ENCODE data around the gene CEPT1. TPM values are rescaled to one million over a fixed set of nuclear protein-coding genes. Genes with fewer than 3 reads are reported as not detected.
"Not testable (repeated sequence)": the region's sequence is repeated elsewhere in the genome, so short reads cannot be mapped to it uniquely, and the experiment has no call there.

CEPT1 gene
- total RNA-seq (2012; rRNA removed) (27.4 and 42.8 TPM in 2 replicates), polyA plus RNA-seq (2012; rRNA removed) (10.3 and 13.3 TPM in 2 replicates), Bru-seq, nascent RNA (percentile 75 among the genes with signal in this experiment), BruChase-seq, experiment 1, labeled RNA remaining after a 6-hour chase (percentile 74 among the genes with signal in this experiment), BruChase-seq, experiment 2, labeled RNA remaining after a 2-hour chase (percentile 83 among the genes with signal in this experiment)
- polyA plus RNA-seq (2012; cell fraction: cytosol; rRNA removed), result 1.7 and 2.0 TPM in 2 replicates
- 4.0 and 30.8 TPM in 2 replicates for polyA plus RNA-seq (2012; cell fraction: nucleus; rRNA removed; ENCODE audit: low replicate concordance)
- long read RNA-seq, transcript CEPT1-201 (9 exons, 2,198 nt), result major isoform, 19 of 29 reads
- long read RNA-seq, partial matches to known transcripts, result 2 of 29 reads
- long read RNA-seq, other reads (novel, unspliced or antisense), result 6 of 29 reads

GRCh38 chr1:111139956-111140679, at the start of gene CEPT1, which contains the start of gene DRAM2:
TSS of gene CEPT1 (plus strand) at chr1:111140223. CDS start at chr1:111147715, 7,492 bp downstream.
TSS of gene DRAM2 (minus strand) at chr1:111140093. CDS start at chr1:111131554, 8,539 bp downstream.
- H3K56ac ChIP-seq (ENCODE audit: extremely low read depth, insufficient read depth, low read length), result peak within 1 kb of the TSS; percentile 93
- H3K27ac ChIP-seq (ENCODE audit: insufficient read depth, low read length), result peak within 1 kb of the TSS; percentile 88
- peak within 1 kb of the TSS; percentile 93 for H3K4ac ChIP-seq (ENCODE audit: low read depth, low read length)
- H2BK15ac ChIP-seq (ENCODE audit: low read depth, low read length), result peak within 1 kb of the TSS; percentile 38; the same call in 2 of the 3 replicates
- dilution Hi-C loops (cut with HindIII; ENCODE audit: low sequenced_read_pairs, unreplicated experiment) (no loop called here), in situ Hi-C loops (cut with MboI; ENCODE audit: low sequenced_read_pairs) (no loop called here), intact Hi-C loops (cut with micrococcal nuclease) (loop anchor here (2.0 to 10.0 kb wide), 5 partner anchors 21 to 205 kb away; no protein-coding TSS in a partner anchor)
- H2BK5ac ChIP-seq (ENCODE audit: low read depth, low read length, poor library complexity, severe bottlenecking), result peak within 1 kb of the TSS; percentile 96
- H3K23ac ChIP-seq (ENCODE audit: low read depth, low read length), result peak within 1 kb of the TSS; percentile 99
- peak within 1 kb of the TSS; percentile 94 for H3K4me2 ChIP-seq (ENCODE audit: low read depth, low read length)
- H2BK20ac ChIP-seq (ENCODE audit: low read depth, low read length), result peak within 1 kb of the TSS; percentile 69
- DNase-seq (peak; percentile 96), ATAC-seq (ENCODE audit: low read depth) (peak; percentile 87)
- peak within 1 kb of the TSS; percentile 43 to 95 for H4K8ac ChIP-seq (ENCODE audit: low read depth in 2 of 2, low read length in 2 of 2)
- peak within 1 kb of the TSS; percentile 89 for H4K5ac ChIP-seq (ENCODE audit: low read depth, low read length)
- no peaks in the 10 kb centered on the region for H3K27me3 ChIP-seq (ENCODE audit: control insufficient read depth, insufficient read depth, low read length)
- ChIA-PET POLR2A (ENCODE audit: unreplicated experiment) (no interaction called here), CTCF (no interaction called here)
- TF ChIP-seq MXI1 (IDR thresholded peaks at IDR 0.05; ENCODE audit: borderline replicate concordance, low read depth, low read length) (peak; percentile 40; the same call in 1 of the 2 replicates), POLR2A (IDR thresholded peaks at IDR 0.05; ENCODE audit: low read depth, low read length) (no peak)
- peak within 1 kb of the TSS; percentile 100 for H2AFZ ChIP-seq (replicated peaks; ENCODE audit: low read length, poor library complexity)
- peaks cover 2% of the 10 kb centered on the region for H3K4me1 ChIP-seq (ENCODE audit: control insufficient read depth, insufficient read depth, low read length)
- peak within 1 kb of the TSS; percentile 36; the same call in 1 of the 2 replicates for H2AK5ac ChIP-seq (ENCODE audit: low read depth, low read length)
- 0 out of 2 replicates have a peak, but pooled peaks cover 6% of the 10 kb centered on the region for H4K20me1 ChIP-seq (ENCODE audit: insufficient read depth, low read length)
- H3K18ac ChIP-seq (ENCODE audit: low read depth, low read length), result peak within 1 kb of the TSS; percentile 95
- H3K9me3 ChIP-seq (ENCODE audit: control insufficient read depth, insufficient read depth, low read length), result no peaks in the 10 kb centered on the region
- peak within 1 kb of the TSS; percentile 63 for H2AK9ac ChIP-seq (replicated peaks; ENCODE audit: low read depth, low read length, poor library complexity)
- BruUV-seq (replicated peaks), result no TSS peak
- peak within 1 kb of the TSS; percentile 98 for H3K14ac ChIP-seq (replicated peaks; ENCODE audit: low read depth, low read length)
- H3K79me1 ChIP-seq (ENCODE audit: low read depth in 1 of 2, low read length in 2 of 2), result peaks cover 3 to 44% of the 10 kb centered on the region in 2 experiments; a peak in 2 of 4 replicates
- no peaks in the 10 kb centered on the region for H3K9me1 ChIP-seq (ENCODE audit: insufficient read depth, low read length)
- H3K36me3 ChIP-seq (ENCODE audit: control insufficient read depth, insufficient read depth, low read length), result peaks cover under 1% of the 10 kb centered on the region; the same call in 1 of the 2 replicates
- 0% methylated on average over 28 of the region's 68 CpGs; no CpG with 5 or more reads in 1 of the 2 experiments for whole genome bisulfite sequencing, 2 experiments (ENCODE audit: extremely low coverage in 2 of 2, insufficient read length in 1 of 2)
- H4K91ac ChIP-seq (ENCODE audit: insufficient read depth, low read depth, low read length), result peak within 1 kb of the TSS; percentile 92
- peak within 1 kb of the TSS; percentile 79 for H2BK120ac ChIP-seq (ENCODE audit: low read depth, low read length)
- peak within 1 kb of the TSS; percentile 96 for H3K9ac ChIP-seq (ENCODE audit: low read depth, low read length)
- H3K4me3 ChIP-seq (ENCODE audit: insufficient read depth, low read depth, low read length), result peak within 1 kb of the TSS; percentile 77

DNA sequence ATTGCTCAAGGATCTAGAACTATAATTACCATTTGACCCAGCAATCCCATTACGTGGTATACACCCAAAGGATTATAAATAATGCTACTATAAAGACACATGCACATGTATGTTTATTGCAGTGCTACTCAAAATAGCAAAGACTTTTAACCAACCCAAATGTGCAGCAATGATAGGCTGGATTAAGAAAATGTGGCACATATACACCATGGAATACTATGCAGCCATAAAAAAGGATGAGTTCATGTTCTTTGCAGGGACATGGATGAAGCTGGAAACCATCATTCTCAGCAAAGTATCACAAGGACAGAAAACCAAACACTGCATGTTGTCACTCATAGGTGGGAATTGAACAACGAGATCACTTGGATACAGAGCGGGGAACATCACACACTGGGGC, 44.6 kb upstream of the CEPT1 start:
- H3K9me3 ChIP-seq (ENCODE audit: control insufficient read depth, insufficient read depth, low read length); H3K9ac ChIP-seq (ENCODE audit: low read depth, low read length); H3K9me1 ChIP-seq (ENCODE audit: insufficient read depth, low read length); H3K27ac ChIP-seq (ENCODE audit: insufficient read depth, low read length); H3K56ac ChIP-seq (ENCODE audit: extremely low read depth, insufficient read depth, low read length); H4K8ac ChIP-seq (ENCODE audit: low read depth in 2 of 2, low read length in 2 of 2); CTCF ChIA-PET; H3K4me1 ChIP-seq (ENCODE audit: control insufficient read depth, insufficient read depth, low read length); H3K4me2 ChIP-seq (ENCODE audit: low read depth, low read length); H3K18ac ChIP-seq (ENCODE audit: low read depth, low read length); H2BK5ac ChIP-seq (ENCODE audit: low read depth, low read length, poor library complexity, severe bottlenecking); H2AK9ac ChIP-seq (replicated peaks; ENCODE audit: low read depth, low read length, poor library complexity); H3K79me1 ChIP-seq (ENCODE audit: low read depth in 1 of 2, low read length in 2 of 2); H2BK120ac ChIP-seq (ENCODE audit: low read depth, low read length); dilution Hi-C loops (cut with HindIII; ENCODE audit: low sequenced_read_pairs, unreplicated experiment); intact Hi-C loops (cut with micrococcal nuclease); H2BK15ac ChIP-seq (ENCODE audit: low read depth, low read length); DNase-seq; H4K5ac ChIP-seq (ENCODE audit: low read depth, low read length); H3K4ac ChIP-seq (ENCODE audit: low read depth, low read length); BruUV-seq (replicated peaks); H3K23ac ChIP-seq (ENCODE audit: low read depth, low read length); H3K27me3 ChIP-seq (ENCODE audit: control insufficient read depth, insufficient read depth, low read length); in situ Hi-C loops (cut with MboI; ENCODE audit: low sequenced_read_pairs); H4K20me1 ChIP-seq (ENCODE audit: insufficient read depth, low read length); H2BK20ac ChIP-seq (ENCODE audit: low read depth, low read length); H3K4me3 ChIP-seq (ENCODE audit: insufficient read depth, low read depth, low read length); POLR2A ChIA-PET (ENCODE audit: unreplicated experiment); H3K36me3 ChIP-seq (ENCODE audit: control insufficient read depth, insufficient read depth, low read length); ATAC-seq (ENCODE audit: low read depth); H3K14ac ChIP-seq (replicated peaks; ENCODE audit: low read depth, low read length); H2AFZ ChIP-seq (replicated peaks; ENCODE audit: low read length, poor library complexity); H4K91ac ChIP-seq (ENCODE audit: insufficient read depth, low read depth, low read length); H2AK5ac ChIP-seq (ENCODE audit: low read depth, low read length): not testable (repeated sequence)
- no CpG with 5 or more reads among the region's 3 CpGs for WGBS, 2 experiments (ENCODE audit: extremely low coverage in 2 of 2, insufficient read length in 1 of 2)

Measured in IMR-90 (cell line).